HG02798 (cell line): ENCODE results near the gene CHCHD2.
"Not testable (repeated sequence)": the region's sequence is repeated elsewhere in the genome, so short reads cannot be mapped to it uniquely, and the experiment has no call there.

Experiments
- ATAC-seq: cut with Tn5 transposase; IDR thresholded peaks from one replicate; pipeline ENCODE4 v1.9.1; 2021; ENCODE audit warnings: mild to moderate bottlenecking; ENCODE audit not compliant: unreplicated experiment, poor library complexity

Gene CHCHD2

DNA sequence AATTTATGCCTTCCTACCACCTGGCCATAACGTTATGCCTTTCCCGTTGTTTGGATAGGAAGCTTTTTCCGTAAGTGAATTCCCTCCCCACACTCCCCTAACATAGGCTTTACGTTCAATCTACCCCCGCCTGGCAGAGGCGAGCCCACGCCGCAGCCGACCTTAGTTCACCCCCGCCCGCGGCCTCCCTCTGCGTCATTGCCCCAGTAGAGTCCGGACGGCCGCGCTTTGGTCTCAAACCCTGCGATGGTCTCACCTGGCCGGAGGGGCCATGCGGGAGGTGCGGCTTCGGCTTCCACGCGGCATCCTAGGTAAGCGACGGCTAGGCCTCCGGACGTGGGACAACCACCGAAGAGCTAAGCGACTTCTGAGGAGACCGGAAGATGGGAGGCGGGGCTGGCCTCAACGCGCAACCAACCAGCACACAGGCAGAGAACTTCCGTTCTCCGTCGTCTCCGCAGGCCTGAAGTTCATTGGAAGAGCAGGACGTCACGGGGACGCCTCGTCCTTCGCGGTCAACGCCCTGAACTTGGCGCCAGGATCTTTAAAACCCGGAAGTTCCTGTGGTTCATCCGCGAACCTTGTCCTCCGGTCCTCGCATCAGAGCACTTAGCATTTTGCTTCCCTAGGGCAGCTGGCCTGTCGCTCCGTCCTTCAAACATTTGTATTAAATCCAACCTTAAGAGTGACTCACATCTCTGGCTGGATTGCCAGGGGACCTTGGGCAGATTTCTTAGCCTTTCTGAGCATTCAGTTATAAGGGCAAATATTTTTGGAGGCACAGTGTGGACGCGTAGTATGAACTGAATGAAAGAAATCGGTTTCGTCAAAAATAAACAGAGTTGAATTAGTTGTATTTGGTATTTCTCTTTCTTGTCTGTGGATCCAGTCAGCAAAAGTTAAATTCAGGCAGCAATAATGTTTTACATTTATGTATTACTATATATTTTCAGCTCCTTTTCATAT, at the start of gene CHCHD2:
CHCHD2 (minus strand) TSS at position 369 of the 966 bp plus-strand sequence; CDS start at position 306, 63 bp downstream.
- peak; percentile 100 for ATAC-seq

GRCh38 chr7:56131062-56131461, 24.8 kb upstream of the CHCHD2 start:
- ATAC-seq: not testable (repeated sequence)

- ATAC-seq: no peak
These were observed 21.1 kb upstream of the CHCHD2 start for GRCh38 chr7:56127241-56127975.

GRCh38 chr7:56125831-56126230, 19.6 kb upstream of the CHCHD2 start:
- ATAC-seq: no peak

GRCh38 chr7:56124981-56125380, 18.7 kb upstream of the CHCHD2 start:
- no peak for ATAC-seq

GRCh38 chr7:56121440-56121839, 15.2 kb upstream of the CHCHD2 start:
- no peak for ATAC-seq

DNA sequence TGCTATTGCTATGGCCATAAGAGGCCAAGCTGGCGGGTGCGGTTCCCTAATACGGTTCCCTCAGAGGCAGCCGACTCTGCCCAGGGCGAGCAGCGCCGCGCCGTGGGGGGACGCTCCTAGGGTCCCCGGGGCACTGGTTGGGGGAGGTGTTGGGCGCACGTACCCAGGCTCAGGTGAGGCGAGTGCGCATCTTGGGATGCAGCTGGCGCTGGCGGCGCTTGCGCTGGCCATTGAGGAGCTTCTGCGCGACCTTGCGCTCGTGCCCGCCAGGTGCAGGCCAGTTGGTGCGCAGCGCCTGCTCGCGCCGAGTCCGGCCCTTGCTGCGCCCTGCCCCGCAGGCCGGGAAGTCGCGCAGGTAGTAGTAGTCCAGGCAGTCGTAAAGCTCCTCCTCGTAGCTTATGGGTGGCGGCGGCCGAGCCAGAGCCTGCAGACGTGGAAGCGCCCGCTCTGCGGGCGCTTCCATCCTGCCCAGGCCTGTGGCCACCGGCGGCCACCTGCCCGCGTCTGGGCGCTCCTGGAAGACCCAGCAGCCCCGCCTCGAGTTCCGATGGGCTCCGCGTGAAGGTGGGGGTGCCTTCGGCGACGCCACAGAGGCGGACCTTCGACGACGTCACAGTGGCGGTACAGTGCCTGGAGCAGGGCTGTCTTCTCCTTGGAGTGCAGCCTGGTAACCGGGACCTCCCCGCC, 9.7 kb upstream of the CHCHD2 start, which contains the start of gene NUPR2:
NUPR2 (minus strand) TSS at position 566 of the 687 bp plus-strand sequence; CDS start at position 463, 103 bp downstream.
- no peak for ATAC-seq

DNA sequence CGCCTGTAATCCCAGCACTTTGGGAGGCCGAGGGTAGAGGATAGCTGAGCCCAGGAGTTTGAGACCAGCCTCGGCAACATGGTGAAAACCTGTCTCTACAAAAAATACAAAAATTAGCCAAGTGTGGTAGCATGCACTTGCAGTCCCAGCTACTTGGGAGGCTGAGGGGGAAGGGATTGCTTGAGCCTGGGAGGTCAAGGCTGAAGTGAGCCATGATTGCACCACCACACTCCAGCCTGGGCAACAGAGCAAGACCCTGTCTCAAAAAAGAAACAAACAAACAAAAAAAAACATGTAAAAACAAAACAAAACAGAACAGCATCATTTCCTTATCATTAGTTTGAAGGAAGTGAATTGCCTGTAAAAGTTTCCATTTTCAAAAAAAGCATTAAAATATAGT, 6.0 kb upstream of the CHCHD2 start:
- ATAC-seq: not testable (repeated sequence)

DNA sequence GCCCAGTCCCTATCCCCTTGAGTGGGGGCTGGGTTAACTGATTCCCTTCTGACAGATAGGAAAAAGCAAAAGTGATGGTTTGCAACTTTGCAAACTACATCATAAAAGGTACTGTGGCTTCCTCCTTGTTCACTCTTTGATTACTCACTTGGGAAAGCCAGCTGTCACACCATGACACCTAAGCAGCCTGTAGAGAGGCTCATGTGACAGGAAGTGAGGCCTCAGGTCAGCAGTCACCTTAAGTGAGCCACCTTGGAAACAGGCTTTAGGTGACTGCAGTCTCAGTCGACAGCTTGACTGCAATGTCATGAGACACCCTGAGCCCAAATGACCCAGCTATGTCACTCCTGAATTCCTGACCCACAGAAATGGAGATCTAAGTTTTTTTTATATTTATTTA, 4.3 kb upstream of the CHCHD2 start:
- ATAC-seq: no peak

DNA sequence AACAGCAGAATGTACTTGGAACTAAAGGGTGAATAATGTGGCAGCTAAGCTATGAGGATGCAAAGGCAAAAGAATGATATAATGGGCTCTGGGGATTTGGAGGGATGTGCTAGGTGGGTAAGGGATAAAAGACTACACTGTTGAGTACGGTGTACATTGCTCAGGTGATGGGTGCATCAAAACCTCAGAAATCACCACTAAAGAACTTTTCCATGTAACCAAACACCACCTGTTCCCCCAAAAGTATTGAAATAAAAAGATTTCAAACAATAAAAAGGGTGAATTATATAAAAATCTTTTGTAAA, 1.6 kb upstream of the CHCHD2 start:
- ATAC-seq: no peak

- ATAC-seq: peak; percentile 17
These were observed 768 bp downstream of the CHCHD2 start for GRCh38 chr7:56105508-56105907.

- ATAC-seq: not testable (repeated sequence)
These were observed 2.1 kb downstream of the CHCHD2 start for GRCh38 chr7:56104138-56104537.

GRCh38 chr7:56099653-56100052, 6.6 kb downstream of the CHCHD2 start:
- no peak for ATAC-seq

DNA sequence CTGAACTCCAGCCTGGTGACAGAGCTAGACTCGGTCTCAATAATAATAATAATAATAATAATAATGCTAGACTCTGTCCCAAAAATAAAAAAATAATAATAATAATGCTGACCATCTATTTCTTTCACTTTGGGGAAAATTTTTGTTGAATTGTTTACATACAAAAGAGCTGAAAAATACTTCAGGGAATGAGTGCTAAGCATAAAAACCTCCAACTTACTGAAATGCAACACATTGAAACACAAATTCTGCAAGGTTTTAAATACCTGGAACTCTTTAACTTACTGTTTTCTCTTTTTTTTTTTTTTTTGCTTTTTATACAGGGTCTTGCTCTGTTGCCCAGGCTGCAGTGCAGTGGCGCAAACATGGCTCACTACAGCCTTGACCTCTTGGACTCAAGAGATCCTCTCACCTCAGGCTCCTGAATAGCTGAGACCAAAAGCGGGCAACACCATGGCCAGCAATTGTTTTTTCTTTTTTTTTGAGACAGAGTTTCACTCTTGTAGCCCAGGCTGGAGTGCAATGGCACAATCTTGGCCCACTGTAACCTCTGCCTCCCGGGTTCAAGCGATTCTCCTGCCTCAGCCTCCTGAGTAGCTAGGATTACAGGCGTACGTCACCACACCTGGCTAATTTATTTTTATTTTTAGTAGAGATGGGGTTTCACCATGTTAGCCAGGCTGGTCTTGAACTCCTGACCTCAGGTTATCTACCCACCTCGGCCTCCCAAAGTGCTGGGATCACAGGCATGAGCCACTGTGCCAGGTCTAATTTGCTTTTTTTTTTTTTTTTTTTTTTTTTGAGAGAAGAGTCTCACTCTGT, 7.9 kb downstream of the CHCHD2 start:
- ATAC-seq: not testable (repeated sequence)

DNA sequence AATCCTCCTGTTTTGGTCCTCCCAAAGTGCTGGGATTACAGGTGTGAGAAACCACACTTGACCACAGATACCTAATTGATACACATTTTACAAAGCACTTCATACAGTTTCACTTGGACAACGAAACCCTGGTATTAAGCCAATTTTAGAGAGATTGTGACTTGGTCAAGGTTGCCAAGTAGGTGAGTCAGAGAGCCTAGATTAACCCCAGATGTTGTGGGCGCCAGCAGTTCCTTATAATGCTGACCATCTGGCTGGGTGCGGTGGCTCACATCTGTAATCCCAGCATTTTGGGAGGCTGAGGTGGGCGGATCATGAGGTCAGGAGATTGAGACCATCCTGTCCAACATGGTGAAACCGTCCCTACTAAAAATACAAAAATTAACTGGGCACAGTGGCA, 8.6 kb downstream of the CHCHD2 start:
- ATAC-seq: no peak

DNA sequence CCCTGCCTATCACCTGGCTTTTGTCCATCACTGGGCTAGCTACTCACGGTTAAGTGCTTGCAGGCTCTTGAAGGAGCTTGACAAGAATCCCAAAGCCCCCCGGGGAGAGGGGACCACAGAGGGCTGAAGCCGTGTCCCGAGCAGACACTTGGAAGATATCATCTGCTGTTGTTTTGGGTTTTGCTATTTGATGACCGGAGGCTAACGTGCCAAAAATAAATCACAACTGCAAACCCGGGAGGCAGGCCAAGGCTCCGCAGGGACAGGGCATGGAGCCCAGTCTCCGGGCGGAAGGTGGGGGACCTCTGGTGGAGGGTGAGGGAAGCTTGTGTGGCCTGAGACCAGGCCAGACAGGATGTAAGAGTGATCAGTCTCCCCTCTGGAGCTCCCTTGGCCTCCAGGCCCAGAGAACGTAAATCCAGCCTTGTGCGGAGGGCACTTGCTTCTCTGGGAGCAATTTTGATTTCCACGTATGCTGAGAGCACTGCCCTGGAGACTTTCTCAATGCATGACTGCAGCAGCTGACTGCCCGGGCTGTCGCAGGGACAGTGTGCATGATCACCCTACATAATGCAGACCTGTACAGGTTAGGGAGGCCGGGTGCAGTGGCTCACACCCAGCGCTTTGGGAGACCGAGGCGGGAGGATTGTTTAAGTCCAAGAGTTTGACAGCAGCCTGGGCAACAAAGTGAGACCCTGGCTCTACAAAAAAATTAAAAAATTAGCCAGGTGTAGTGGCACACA, 13.3 kb downstream of the CHCHD2 start, which contains the start of gene PHKG1:
PHKG1 (minus strand) TSS at position 164 of the 743 bp plus-strand sequence. CDS start 4,011 bp downstream, outside the sequence.
- no peak for ATAC-seq

DNA sequence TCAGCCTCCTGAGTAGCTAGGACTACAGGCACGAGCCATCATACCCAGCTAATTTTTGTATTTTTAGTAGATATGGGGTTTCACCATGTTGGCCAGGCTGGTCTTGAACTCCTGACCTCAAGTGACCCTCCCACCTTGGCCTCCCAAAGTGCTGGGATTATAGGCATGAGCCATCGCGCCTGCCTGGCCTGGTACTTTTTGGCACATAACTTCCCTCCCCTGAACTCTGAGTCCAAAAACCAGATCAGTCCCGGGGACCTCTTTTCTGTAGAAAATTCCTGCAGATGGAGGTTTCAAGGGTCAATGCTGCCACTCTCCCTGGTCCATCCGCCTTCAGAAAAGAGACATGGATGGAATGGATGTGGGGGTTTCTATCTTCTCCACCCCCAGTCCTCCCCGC, 13.9 kb downstream of the CHCHD2 start:
- not testable (repeated sequence) for ATAC-seq

DNA sequence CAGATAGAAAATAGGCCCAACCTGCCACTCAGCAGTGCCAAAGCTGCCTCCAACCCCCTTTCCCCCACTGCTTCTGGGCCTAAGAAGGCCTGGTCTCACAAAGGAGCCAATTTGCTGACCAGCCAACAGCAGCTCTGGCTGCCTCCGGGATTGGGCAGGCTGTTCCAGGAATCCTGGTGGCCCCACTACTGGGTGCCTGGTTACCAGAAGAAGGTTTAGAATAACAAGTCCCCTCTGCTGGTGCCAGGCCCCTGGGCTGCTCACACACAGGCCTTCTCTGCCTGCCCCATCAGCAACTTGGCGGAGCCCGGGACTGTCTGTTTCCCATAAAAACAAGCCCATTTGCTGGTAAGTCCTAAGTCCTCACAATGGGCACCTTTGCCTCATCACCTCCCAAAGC, 14.7 kb downstream of the CHCHD2 start:
- ATAC-seq: no peak

GRCh38 chr7:56087445-56087844, 18.8 kb downstream of the CHCHD2 start:
- no peak for ATAC-seq
